Measurements from ENCODE around the gene FUT2.
A peak's percentile ranks its signal among the peaks of the same experiment; 100 is the strongest.

Gene FUT2

GRCh38 chr19:48719263-48720171 lies 23.7 kb downstream of the FUT2 start, which contains the start of gene MAMSTR:
TSS of gene MAMSTR (minus strand) at chr19:48719725. CDS start at chr19:48719031, 694 bp downstream.
- peak within 1 kb of the TSS; percentile 61 for H3K4me3 ChIP-seq (ENCODE audit: low read depth, low read length)
- DNase-seq (ENCODE audit: low read depth): no peak
- no peak for TF ChIP-seq CTCF (IDR thresholded peaks at IDR 0.05; ENCODE audit: low read depth, low read length, missing control alignments)

- no peak for TF ChIP-seq CTCF (IDR thresholded peaks at IDR 0.05; ENCODE audit: low read depth, low read length, missing control alignments)
- DNase-seq (ENCODE audit: low read depth): no peak
- H3K4me3 ChIP-seq (ENCODE audit: low read depth, low read length): peak overlapping the region; percentile 61
Observed at GRCh38 chr19:48720251-48720612, 24.5 kb downstream of the FUT2 start.

- H3K4me3 ChIP-seq (ENCODE audit: low read depth, low read length): peak overlapping the region; percentile 61
- DNase-seq (ENCODE audit: low read depth): peak; percentile 95
- no peak for TF ChIP-seq CTCF (IDR thresholded peaks at IDR 0.05; ENCODE audit: low read depth, low read length, missing control alignments)
Observed at GRCh38 chr19:48720613-48721296, 25.0 kb downstream of the FUT2 start.

- DNase-seq (ENCODE audit: low read depth): no peak
Observed at GRCh38 chr19:48722196-48722708, 26.5 kb downstream of the FUT2 start.

GRCh38 chr19:48724796-48725753 lies 29.3 kb downstream of the FUT2 start:
- H3K4me3 ChIP-seq (ENCODE audit: low read depth, low read length): no peak overlapping the region
- no peak for TF ChIP-seq CTCF (IDR thresholded peaks at IDR 0.05; ENCODE audit: low read depth, low read length, missing control alignments)
- DNase-seq (ENCODE audit: low read depth): no peak

More at GRCh38 chr19:48722196-48722708, 26.5 kb downstream of the FUT2 start:
- no peak for TF ChIP-seq CTCF (IDR thresholded peaks at IDR 0.05; ENCODE audit: low read depth, low read length, missing control alignments)
- H3K4me3 ChIP-seq (ENCODE audit: low read depth, low read length): no peak overlapping the region

- no peak overlapping the region for H3K4me3 ChIP-seq (ENCODE audit: low read depth, low read length)
- no peak for DNase-seq (ENCODE audit: low read depth)
- TF ChIP-seq CTCF (IDR thresholded peaks at IDR 0.05; ENCODE audit: low read depth, low read length, missing control alignments): no peak
Observed at GRCh38 chr19:48726556-48726955, 30.8 kb downstream of the FUT2 start.

Measured in GM12864 (cell line).